Stomach (tissue), 9 donors: ENCODE measurements around the gene ABCF2. TPM values are rescaled to one million over a fixed set of nuclear protein-coding genes. Genes with fewer than 3 reads are reported as not detected.

Source experiments
- DNase-seq, 2 donors: peaks; one replicate each; pipeline versions ENCODE4 v3.0.0 to v3.0.0-alpha.2; 2013 to 2019
- H3K27ac ChIP-seq, 5 donors: fragments of 200-600 bp in 4 of 5; sonication (generic) in 4 of 5; one replicate each; pipeline ENCODE4 v1.5.1; 2013 to 2019; ENCODE audit warnings: mild to moderate bottlenecking in 1 of 5, moderate library complexity in 1 of 5
- H3K27me3 ChIP-seq, 3 donors: fragments of 200-600 bp; sonication (generic); one replicate each; pipeline ENCODE4 v1.5.1; 2017 to 2019; ENCODE audit warnings: mixed run types in 1 of 3
- H3K36me3 ChIP-seq, 4 donors: fragments of 200-600 bp; sonication (generic); 1 replicate in 3 of 4; 2 replicates in 1 of 4; pipeline ENCODE4 v1.5.1; 2016 to 2019
- H3K4me1 ChIP-seq, 4 donors: fragments of 200-600 bp; sonication (generic); one replicate each; pipeline ENCODE4 v1.5.1; 2016 to 2019
- H3K4me3 ChIP-seq, 4 donors: fragments of 200-600 bp; sonication (generic) in 3 of 4; one replicate each; pipeline ENCODE4 v1.5.1; 2016 to 2019; ENCODE audit warnings: mild to moderate bottlenecking in 1 of 4
- H3K9me3 ChIP-seq, 4 donors: fragments of 200-600 bp; sonication (generic); one replicate each; pipeline ENCODE4 v1.5.1; 2016 to 2019
- CTCF ChIP-seq, 7 experiments: fragments of 450-650 bp in 4 of 7; fragments of 200-600 bp in 3 of 7; sonication (generic) in 3 of 7; IDR thresholded peaks; one replicate each; pipeline ENCODE4 v1.5.1; 2016 to 2019; ENCODE audit warnings: antibody characterized with exemption in 7 of 7, control low read depth in 2 of 7, mild to moderate bottlenecking in 1 of 7
- EP300 ChIP-seq: sonication (generic); formaldehyde crosslinking; IDR thresholded peaks from one replicate; pipeline ENCODE4 v1.6.1; 2017; ENCODE audit warnings: antibody characterized with exemption
- POLR2A ChIP-seq, 4 donors: fragments of 450-650 bp; IDR thresholded peaks; one replicate each; pipeline ENCODE4 v1.6.1; 2016; ENCODE audit warnings: antibody characterized with exemption in 4 of 4, control low read depth in 2 of 4, mild to moderate bottlenecking in 1 of 4, moderate library complexity in 1 of 4
- POLR2AphosphoS5 ChIP-seq, 3 donors: sonication (generic); formaldehyde crosslinking; IDR thresholded peaks; one replicate each; pipeline ENCODE4 v1.6.1; 2016; ENCODE audit warnings: antibody characterized with exemption in 3 of 3
- WGBS, 5 donors: extraction: QIAGEN DNeasy Blood & Tissue Kit in 3 of 5; methylation state at CpG; one replicate each; pipeline versions ENCODE4 v1.1.5 to v1.1.7; 2013 to 2018; 5-methylcytosine and 5-hydroxymethylcytosine counted together
- intact Hi-C: fragments of 100-400 bp; cut with DNase I; formaldehyde crosslinking; loops from one replicate; pipeline ENCODE4 v1.15.1; 2023; ENCODE audit warnings: low total_unique reads
- polyA plus RNA-seq, 3 donors: library from polyadenylated mRNA; stranded (reverse); fragments of 200-250 nt; gene quantifications; one replicate each; pipeline ENCODE4 v1.2.3, GENCODE V29; 2013
- total RNA-seq, 5 donors: library from RNA; depleted of rRNA; stranded (reverse); fragments of >200 nt; gene quantifications; one replicate each; pipeline versions ENCODE4 v1.1.0 to v1.2.3, GENCODE V29; 2014 to 2016
- donor health status: healthy with polysubstance abuse.
- donor health status: Bipolar disorder and iron deficiency.
- donor health status: healthy.

The ABCF2 gene
- total and polyA plus RNA-seq, 8 donors, result 5.2 to 28.0 (median 15.2) TPM

GRCh38 chr7:151189038-151189437, 38.0 kb downstream of the ABCF2 start:
- Histone ChIP-seq H3K27ac (no peak overlapping the region), H3K36me3 (no peaks in the 10 kb centered on the region), H3K9me3 (no peaks in the 10 kb centered on the region), H3K4me3 (no peak overlapping the region), H3K27me3 (peaks cover 0 to 27% (median 0%) of the 10 kb centered on the region in 3 donors), H3K4me1 (no peaks in the 10 kb centered on the region)
- WGBS, 5 donors, result 63 to 75% (median 64%) methylated on average over 4 of the region's 4 CpGs
- no peak for TF ChIP-seq POLR2AphosphoS5 (IDR thresholded peaks at IDR 0.05)
- TF ChIP-seq POLR2A (IDR thresholded peaks at IDR 0.05), result no peak
- no peak for TF ChIP-seq EP300
- no peak for TF ChIP-seq CTCF (IDR thresholded peaks at IDR 0.05)
- intact Hi-C loops, result no loop called here
- no peak for DNase-seq

GRCh38 chr7:151188252-151188542, 38.8 kb downstream of the ABCF2 start:
- DNase-seq, result no peak
- H3K36me3 ChIP-seq, result no peaks in the 10 kb centered on the region
- H3K27ac ChIP-seq, result no peak overlapping the region
- H3K4me3 ChIP-seq, result no peak overlapping the region
- 52 to 63% (median 57%) methylated on average over 5 of the region's 5 CpGs for WGBS, 5 donors
- H3K27me3 ChIP-seq, result peaks cover 0 to 29% (median 0%) of the 10 kb centered on the region in 3 donors
- H3K4me1 ChIP-seq, result no peaks in the 10 kb centered on the region
- TF ChIP-seq EP300, result no peak
- TF ChIP-seq CTCF (IDR thresholded peaks at IDR 0.05), result no peak
- TF ChIP-seq POLR2A (IDR thresholded peaks at IDR 0.05), result no peak
- TF ChIP-seq POLR2AphosphoS5 (IDR thresholded peaks at IDR 0.05), result no peak
- H3K9me3 ChIP-seq, result no peaks in the 10 kb centered on the region
- intact Hi-C loops, result no loop called here

- H3K4me1 ChIP-seq, result no peaks in the 10 kb centered on the region
- TF ChIP-seq EP300 (no peak), POLR2AphosphoS5 (IDR thresholded peaks at IDR 0.05) (no peak), POLR2A (IDR thresholded peaks at IDR 0.05) (no peak), CTCF (IDR thresholded peaks at IDR 0.05) (no peak)
- H3K4me3 ChIP-seq, result no peak overlapping the region
- peaks cover 0 to 27% (median 0%) of the 10 kb centered on the region in 3 donors for H3K27me3 ChIP-seq
- no peaks in the 10 kb centered on the region for H3K36me3 ChIP-seq
- no peaks in the 10 kb centered on the region for H3K9me3 ChIP-seq
- no peak for DNase-seq
- 70 to 84% (median 78%) methylated on average over 12 to 22 of the region's 22 CpGs for WGBS, 5 donors
- no peak overlapping the region for H3K27ac ChIP-seq
- intact Hi-C loops, result no loop called here
Measured at GRCh38 chr7:151187409-151188251, 39.4 kb downstream of the ABCF2 start.

- intact Hi-C loops, result no loop called here
- no peaks in the 10 kb centered on the region for H3K36me3 ChIP-seq
- TF ChIP-seq CTCF (IDR thresholded peaks at IDR 0.05) (no peak), POLR2AphosphoS5 (IDR thresholded peaks at IDR 0.05) (no peak), POLR2A (IDR thresholded peaks at IDR 0.05) (no peak), EP300 (no peak)
- no peak within 1 kb of the TSS for H3K4me3 ChIP-seq
- H3K4me1 ChIP-seq, result no peaks in the 10 kb centered on the region
- WGBS, 5 donors, result 77 to 84% (median 80%) methylated on average over 16 to 22 of the region's 22 CpGs
- peaks cover 0 to 18% (median 0%) of the 10 kb centered on the region in 3 donors for H3K27me3 ChIP-seq
- H3K27ac ChIP-seq, result no peak within 1 kb of the TSS
- DNase-seq, result no peak
- H3K9me3 ChIP-seq, result no peaks in the 10 kb centered on the region
Measured at GRCh38 chr7:151186640-151187408, 40.2 kb downstream of the ABCF2 start, which contains the start of gene ASB10. ASB10 (minus strand) TSS chr7:151187250; CDS start chr7:151187130, 120 bp downstream.
